GM21515 (cell line): ENCODE results near the gene SLC25A19.
A peak's percentile ranks its signal among the peaks of the same experiment; 100 is the strongest.
"Not testable (repeated sequence)": the region's sequence is repeated elsewhere in the genome, so short reads cannot be mapped to it uniquely, and the experiment has no call there.

Experiments
- ATAC-seq: cut with Tn5 transposase; IDR thresholded peaks from one replicate; pipeline ENCODE4 v1.9.1; 2021; ENCODE audit not compliant: unreplicated experiment

SLC25A19 gene

GRCh38 chr17:75301502-75302206 lies 12.4 kb upstream of the SLC25A19 start:
- no peak for ATAC-seq

GRCh38 chr17:75301049-75301448 lies 11.8 kb upstream of the SLC25A19 start:
- no peak for ATAC-seq

- no peak for ATAC-seq
Observed at GRCh38 chr17:75300280-75300679, 11.0 kb upstream of the SLC25A19 start.

GRCh38 chr17:75295201-75296158 lies 6.2 kb upstream of the SLC25A19 start:
- ATAC-seq: peak; percentile 69

GRCh38 chr17:75292810-75293448 lies 3.7 kb upstream of the SLC25A19 start:
- not testable (repeated sequence) for ATAC-seq

GRCh38 chr17:75289832-75290337 lies 652 bp upstream of the SLC25A19 start:
- peak; percentile 27 for ATAC-seq

GRCh38 chr17:75288770-75289114 lies 491 bp downstream of the SLC25A19 start:
- ATAC-seq: peak; percentile 3

- no peak for ATAC-seq
Observed at GRCh38 chr17:75288359-75288758, 874 bp downstream of the SLC25A19 start.

- no peak for ATAC-seq
Observed at GRCh38 chr17:75287221-75287620, 2.0 kb downstream of the SLC25A19 start.

- ATAC-seq: no peak
Observed at GRCh38 chr17:75285123-75285522, 4.1 kb downstream of the SLC25A19 start.

GRCh38 chr17:75280189-75280588 lies 9.0 kb downstream of the SLC25A19 start:
- not testable (repeated sequence) for ATAC-seq

GRCh38 chr17:75277664-75278071 lies 11.6 kb downstream of the SLC25A19 start:
- no peak for ATAC-seq

GRCh38 chr17:75273977-75274708 lies 15.1 kb downstream of the SLC25A19 start:
- no peak for ATAC-seq

- ATAC-seq: no peak
Observed at GRCh38 chr17:75272848-75273184, 16.4 kb downstream of the SLC25A19 start.

GRCh38 chr17:75271955-75272847 lies 17.0 kb downstream of the SLC25A19 start:
- ATAC-seq: no peak

- peak; percentile 57 for ATAC-seq
Observed at GRCh38 chr17:75271233-75271954, 17.8 kb downstream of the SLC25A19 start.

- ATAC-seq: peak; percentile 10
Observed at GRCh38 chr17:75270966-75271232, 18.3 kb downstream of the SLC25A19 start, which contains the start of gene MIF4GD. MIF4GD (minus strand) TSS chr17:75271231; CDS start chr17:75270195, 1,036 bp downstream.

- ATAC-seq: peak; percentile 45
Observed at GRCh38 chr17:75270218-75270965, 18.8 kb downstream of the SLC25A19 start.

- ATAC-seq: no peak
Observed at GRCh38 chr17:75269844-75270217, 19.4 kb downstream of the SLC25A19 start.
